Right lobe of liver (tissue), 4 donors: ENCODE measurements around the gene C1orf116.

Experiments
- POLR2A ChIP-seq: fragments of 450-650 bp; IDR thresholded peaks from one replicate; pipeline ENCODE4 v1.6.1; 2017; ENCODE audit warnings: antibody characterized with exemption, mild to moderate bottlenecking
- TF ChIP-seq, protein P1 (sequence below), 4 donors: fragments of 200-600 bp in 3 of 4; fragments of 450-650 bp in 1 of 4; IDR thresholded peaks; one replicate each; pipeline versions ENCODE4 v1.5.1 to v1.8.0; 2016 to 2022; ENCODE audit warnings: antibody characterized with exemption in 4 of 4, mild to moderate bottlenecking in 2 of 4
- donor health status: DM: no; HTN: no; CAD: no.
- donor health status: DM: no; HTN: no; CAD: no.
- donor health status: DM: no; HTN: yes; CAD: no.

DNA sequence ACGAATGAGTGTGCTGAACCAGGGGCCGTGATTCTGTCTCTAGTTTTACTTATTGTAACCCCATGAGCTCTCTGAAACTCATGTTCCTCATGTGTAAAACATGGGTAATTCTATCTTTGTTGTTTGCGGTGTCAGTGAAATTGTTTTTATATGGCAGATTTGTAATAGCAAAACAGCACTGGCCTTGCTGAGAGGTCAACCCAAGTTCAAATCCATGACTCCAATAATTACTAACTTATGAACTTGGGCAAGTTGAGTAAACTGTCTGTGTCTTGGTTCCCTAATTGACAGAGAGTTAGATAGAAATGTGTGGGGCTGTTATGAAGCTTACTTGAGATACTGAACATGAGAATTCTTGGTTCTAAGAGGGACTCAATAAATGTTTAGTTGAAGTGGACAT, 17.8 kb downstream of the C1orf116 start:
- TF ChIP-seq, protein P1, sequence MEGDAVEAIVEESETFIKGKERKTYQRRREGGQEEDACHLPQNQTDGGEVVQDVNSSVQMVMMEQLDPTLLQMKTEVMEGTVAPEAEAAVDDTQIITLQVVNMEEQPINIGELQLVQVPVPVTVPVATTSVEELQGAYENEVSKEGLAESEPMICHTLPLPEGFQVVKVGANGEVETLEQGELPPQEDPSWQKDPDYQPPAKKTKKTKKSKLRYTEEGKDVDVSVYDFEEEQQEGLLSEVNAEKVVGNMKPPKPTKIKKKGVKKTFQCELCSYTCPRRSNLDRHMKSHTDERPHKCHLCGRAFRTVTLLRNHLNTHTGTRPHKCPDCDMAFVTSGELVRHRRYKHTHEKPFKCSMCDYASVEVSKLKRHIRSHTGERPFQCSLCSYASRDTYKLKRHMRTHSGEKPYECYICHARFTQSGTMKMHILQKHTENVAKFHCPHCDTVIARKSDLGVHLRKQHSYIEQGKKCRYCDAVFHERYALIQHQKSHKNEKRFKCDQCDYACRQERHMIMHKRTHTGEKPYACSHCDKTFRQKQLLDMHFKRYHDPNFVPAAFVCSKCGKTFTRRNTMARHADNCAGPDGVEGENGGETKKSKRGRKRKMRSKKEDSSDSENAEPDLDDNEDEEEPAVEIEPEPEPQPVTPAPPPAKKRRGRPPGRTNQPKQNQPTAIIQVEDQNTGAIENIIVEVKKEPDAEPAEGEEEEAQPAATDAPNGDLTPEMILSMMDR (IDR thresholded peaks at IDR 0.05), result no peak
- no peak for TF ChIP-seq POLR2A
